A549 treated with CORT108297 at 1 μM for 4 hours (cell line): ENCODE data around the gene TAF11L10. TPM values are rescaled to one million over a fixed set of nuclear protein-coding genes. Genes with fewer than 3 reads are reported as not detected.

Experiments used
- total RNA-seq: library from RNA; stranded (reverse); fragments of 200-300 nt; extraction: Qiagen RNA extraction; gene quantifications from 5 replicates; pipeline ENCODE4 v1.2.3, GENCODE V29; 2022

Gene TAF11L10
- not detected in 5 replicates for total RNA-seq

GRCh38 chr5:17597728-17598127 lies at the start of gene TAF11L10:
TAF11L10 (minus strand) TSS chr5:17597828.

GRCh38 chr5:17634160-17634559 lies 36.5 kb upstream of the TAF11L10 start, which contains the start of gene TAF11L14:
TAF11L14 (plus strand) TSS chr5:17634460.

GRCh38 chr5:17631788-17632187 lies 34.2 kb upstream of the TAF11L10 start, which contains the start of gene TAF11L13:
TAF11L13 (plus strand) TSS chr5:17632088.

GRCh38 chr5:17610092-17610491 lies 12.5 kb upstream of the TAF11L10 start, which contains the start of gene TAF11L12:
TAF11L12 (plus strand) TSS chr5:17610392.

GRCh38 chr5:17603880-17604279 lies 6.3 kb upstream of the TAF11L10 start, which contains the start of gene TAF11L11:
TAF11L11 (plus strand) TSS chr5:17604183.

GRCh38 chr5:17594255-17594654 lies 3.4 kb downstream of the TAF11L10 start, which contains the start of gene TAF11L9:
TAF11L9 (minus strand) TSS chr5:17594394.

GRCh38 chr5:17590860-17591259 lies 6.8 kb downstream of the TAF11L10 start, which contains the start of gene TAF11L8:
TAF11L8 (minus strand) TSS chr5:17590960.

GRCh38 chr5:17585658-17586057 lies 12.0 kb downstream of the TAF11L10 start, which contains the start of gene TAF11L7:
TAF11L7 (minus strand) TSS chr5:17585758.

Other genes starting within 250 kb of the TAF11L10 start
- gene TAF11L2, start 99.6 kb downstream of the TAF11L10 start, total RNA-seq = not detected in 5 replicates
- gene TAF11L3, start 79.5 kb downstream of the TAF11L10 start, total RNA-seq = not detected in 5 replicates
- gene TAF11L4, start 76.0 kb downstream of the TAF11L10 start, total RNA-seq = not detected in 5 replicates
- not detected in 5 replicates for gene TAF11L5, start 72.6 kb downstream of the TAF11L10 start, total RNA-seq
- not detected in 5 replicates for gene TAF11L6, start 69.2 kb downstream of the TAF11L10 start, total RNA-seq
- not detected in 5 replicates for gene TAF11L7, start 12.1 kb downstream of the TAF11L10 start, total RNA-seq
- gene TAF11L8, start 6.9 kb downstream of the TAF11L10 start, total RNA-seq = not detected in 5 replicates
- not detected in 5 replicates for gene TAF11L9, start 3.4 kb downstream of the TAF11L10 start, total RNA-seq
- gene TAF11L11, start 6.4 kb upstream of the TAF11L10 start, total RNA-seq = 0.13 to 0.36 TPM (median 0.21 TPM) in 5 replicates
- gene TAF11L12, start 12.6 kb upstream of the TAF11L10 start, total RNA-seq = 0.11 TPM in 2 of 5 replicates, not detected in the others
- gene TAF11L13, start 34.3 kb upstream of the TAF11L10 start, total RNA-seq = not detected in 5 replicates
- not detected in 5 replicates for gene TAF11L14, start 36.6 kb upstream of the TAF11L10 start, total RNA-seq